ENCODE measurements around the gene TMEM164. TPM values are rescaled to one million over a fixed set of nuclear protein-coding genes. Genes with fewer than 3 reads are reported as not detected.
A peak's percentile ranks its signal among the peaks of the same experiment; 100 is the strongest.

Gene TMEM164
- total and polyA plus RNA-seq, 10 of the 15 experiments (the other 5 are each of a cell fraction or from before 2014, with no cell fraction given) = 0.61 to 18.3 (median 7.0) TPM

DNA sequence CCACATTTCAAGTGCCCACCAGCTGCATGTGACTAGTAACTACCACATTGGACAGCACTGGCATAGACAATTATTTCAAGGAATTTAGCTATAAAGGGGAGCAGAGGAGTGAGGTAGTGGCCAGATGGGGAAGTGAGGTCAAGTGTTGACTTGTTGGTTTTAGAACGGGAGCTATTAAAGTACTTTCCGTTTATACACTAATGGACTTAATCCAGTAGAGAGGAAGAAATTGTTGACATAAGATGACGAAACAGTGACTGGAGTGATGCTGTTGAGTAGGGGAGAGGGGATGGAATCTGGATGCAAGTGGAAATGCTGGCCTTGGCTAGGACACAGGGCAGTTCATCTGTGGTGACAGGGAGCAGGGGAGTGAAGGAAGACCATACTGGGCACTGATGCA is 160.6 kb downstream of the TMEM164 start (continued):
- TF ChIP-seq, protein P1, sequence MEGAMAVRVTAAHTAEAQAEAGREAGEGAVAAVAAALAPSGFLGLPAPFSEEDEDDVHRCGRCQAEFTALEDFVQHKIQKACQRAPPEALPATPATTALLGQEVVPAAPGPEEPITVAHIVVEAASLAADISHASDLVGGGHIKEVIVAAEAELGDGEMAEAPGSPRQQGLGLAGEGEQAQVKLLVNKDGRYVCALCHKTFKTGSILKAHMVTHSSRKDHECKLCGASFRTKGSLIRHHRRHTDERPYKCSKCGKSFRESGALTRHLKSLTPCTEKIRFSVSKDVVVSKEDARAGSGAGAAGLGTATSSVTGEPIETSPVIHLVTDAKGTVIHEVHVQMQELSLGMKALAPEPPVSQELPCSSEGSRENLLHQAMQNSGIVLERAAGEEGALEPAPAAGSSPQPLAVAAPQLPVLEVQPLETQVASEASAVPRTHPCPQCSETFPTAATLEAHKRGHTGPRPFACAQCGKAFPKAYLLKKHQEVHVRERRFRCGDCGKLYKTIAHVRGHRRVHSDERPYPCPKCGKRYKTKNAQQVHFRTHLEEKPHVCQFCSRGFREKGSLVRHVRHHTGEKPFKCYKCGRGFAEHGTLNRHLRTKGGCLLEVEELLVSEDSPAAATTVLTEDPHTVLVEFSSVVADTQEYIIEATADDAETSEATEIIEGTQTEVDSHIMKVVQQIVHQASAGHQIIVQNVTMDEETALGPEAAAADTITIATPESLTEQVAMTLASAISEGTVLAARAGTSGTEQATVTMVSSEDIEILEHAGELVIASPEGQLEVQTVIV (IDR thresholded peaks at IDR 0.05; ENCODE audit: borderline replicate concordance, partially characterized antibody) = no peak
- TF ChIP-seq BACH1 (IDR thresholded peaks at IDR 0.05; ENCODE audit: borderline replicate concordance) (no peak), IRF4 (IDR thresholded peaks at IDR 0.05; ENCODE audit: low read depth, low read length) (no peak)

DNA sequence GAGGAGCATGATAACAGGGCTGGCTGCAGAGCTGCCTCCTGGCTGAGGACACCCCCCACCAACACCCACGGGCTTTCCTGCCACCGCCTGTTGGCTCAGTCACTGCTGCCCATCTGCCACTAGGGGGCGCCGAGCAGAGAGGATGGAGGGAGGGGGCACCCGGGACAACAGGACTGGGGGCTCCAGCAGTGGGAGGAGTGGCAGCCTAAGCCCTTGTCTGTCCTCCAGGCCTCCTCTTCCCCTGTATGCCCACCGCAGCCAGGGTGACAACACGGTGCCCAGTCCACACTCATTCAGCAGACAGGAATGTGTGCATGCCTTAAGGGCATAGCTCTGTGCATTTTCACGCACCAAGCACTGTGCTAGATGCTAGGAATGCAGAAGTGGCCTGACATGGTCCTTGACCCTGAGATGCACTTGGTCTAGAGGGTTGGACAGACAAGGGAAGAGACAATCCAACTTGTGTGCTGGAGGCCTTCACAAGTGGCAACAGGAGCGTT is 165.1 kb downstream of the TMEM164 start:
- 37% methylated on average over 9 of the region's 9 CpGs for WGBS (ENCODE audit: insufficient coverage, insufficient replicate concordance, low lambda C conversion rate, missing lambda C conversion rate)
- Histone ChIP-seq H3K4me3 (no peak overlapping the region), H2AFZ (ENCODE audit: control insufficient read depth, low read depth, low read length) (no peak overlapping the region), H3K9ac (ENCODE audit: control insufficient read depth, insufficient read depth, low read length) (no peak overlapping the region), H3K27ac (ENCODE audit: control insufficient read depth, insufficient read depth) (no peak overlapping the region), H4K20me1 (ENCODE audit: control insufficient read depth, insufficient read depth) (no peaks in the 10 kb centered on the region), H3K4me1 (ENCODE audit: control insufficient read depth, insufficient read depth, low read length) (peaks cover 10% of the 10 kb centered on the region), H3K4me2 (ENCODE audit: control insufficient read depth, insufficient read depth) (no peak overlapping the region), H3K79me2 (ENCODE audit: control insufficient read depth, insufficient read depth, low read length) (no peaks in the 10 kb centered on the region), H3K9me3 (replicated peaks; ENCODE audit: control insufficient read depth, insufficient read depth, low read length) (no peaks in the 10 kb centered on the region), H3K27me3 (replicated peaks in 1 of 2; ENCODE audit: control insufficient read depth in 2 of 2, insufficient read depth in 2 of 2, low read length in 1 of 2) (no peaks in the 10 kb centered on the region), H3K36me3 (ENCODE audit: control insufficient read depth in 2 of 2, insufficient read depth in 2 of 2, low read length in 1 of 2) (no peaks in the 10 kb centered on the region)
- DNase-seq (ENCODE audit: low read depth, low spot score) (no peak), ATAC-seq (peak; percentile 73), FAIRE-seq (no peak)
- no TSS peak for BruUV-seq (replicated peaks)
- ChIA-PET POLR2A (no interaction called here), SMC1A (ENCODE audit: uncharacterized antibody, unreplicated experiment) (interaction anchor here (0.5 to 5.2 kb wide), 6 partner anchors 8 to 534 kb away, joined by 3 to 28 read pairs (median 4); no protein-coding TSS in a partner anchor), RAD21 (ENCODE audit: unreplicated experiment) (interaction anchor here (0.5 to 1.2 kb wide), 7 partner anchors 8 to 243 kb away, joined by 3 to 4 read pairs (median 3); no protein-coding TSS in a partner anchor), CTCF (interaction anchor here (0.6 to 23.7 kb wide), 19 partner anchors 9 to 679 kb away, joined by 3 to 792 read pairs (median 4); partner anchors contain the start of gene AMMECR1)
- in situ Hi-C loops (cut with MboI) = loop anchor here (25.0 kb wide), 1 partner anchor 519 kb away; no protein-coding TSS in a partner anchor
- intact Hi-C loops (cut with micrococcal nuclease; ENCODE audit: unreplicated experiment) = loop anchor here (2.0 kb wide), 1 partner anchor 151 kb away; the partner anchor contains the start of gene AMMECR1
- TF ChIP-seq YY1 (IDR thresholded peaks at IDR 0.05; ENCODE audit: low read depth, low read length) (0 out of 2 replicates have a peak, but pooled peaks have one; percentile 34), SPI1 (IDR thresholded peaks at IDR 0.05; ENCODE audit: borderline replicate concordance, insufficient read depth, low read depth, low read length) (no peak), BHLHE40 (IDR thresholded peaks at IDR 0.05; ENCODE audit: borderline replicate concordance in 1 of 2, low read depth in 2 of 2, low read length in 1 of 2) (no peak), RAD21 (IDR thresholded peaks at IDR 0.05; ENCODE audit: insufficient read depth, low read depth, low read length) (peak; percentile 52), EGR1 (IDR thresholded peaks at IDR 0.05; ENCODE audit: borderline replicate concordance in 1 of 2, low read depth in 2 of 2, low read length in 2 of 2) (peak in 1 of 2 experiments; percentile 38; a peak in 1 of 3 replicates)
- TF ChIP-seq, protein P2, sequence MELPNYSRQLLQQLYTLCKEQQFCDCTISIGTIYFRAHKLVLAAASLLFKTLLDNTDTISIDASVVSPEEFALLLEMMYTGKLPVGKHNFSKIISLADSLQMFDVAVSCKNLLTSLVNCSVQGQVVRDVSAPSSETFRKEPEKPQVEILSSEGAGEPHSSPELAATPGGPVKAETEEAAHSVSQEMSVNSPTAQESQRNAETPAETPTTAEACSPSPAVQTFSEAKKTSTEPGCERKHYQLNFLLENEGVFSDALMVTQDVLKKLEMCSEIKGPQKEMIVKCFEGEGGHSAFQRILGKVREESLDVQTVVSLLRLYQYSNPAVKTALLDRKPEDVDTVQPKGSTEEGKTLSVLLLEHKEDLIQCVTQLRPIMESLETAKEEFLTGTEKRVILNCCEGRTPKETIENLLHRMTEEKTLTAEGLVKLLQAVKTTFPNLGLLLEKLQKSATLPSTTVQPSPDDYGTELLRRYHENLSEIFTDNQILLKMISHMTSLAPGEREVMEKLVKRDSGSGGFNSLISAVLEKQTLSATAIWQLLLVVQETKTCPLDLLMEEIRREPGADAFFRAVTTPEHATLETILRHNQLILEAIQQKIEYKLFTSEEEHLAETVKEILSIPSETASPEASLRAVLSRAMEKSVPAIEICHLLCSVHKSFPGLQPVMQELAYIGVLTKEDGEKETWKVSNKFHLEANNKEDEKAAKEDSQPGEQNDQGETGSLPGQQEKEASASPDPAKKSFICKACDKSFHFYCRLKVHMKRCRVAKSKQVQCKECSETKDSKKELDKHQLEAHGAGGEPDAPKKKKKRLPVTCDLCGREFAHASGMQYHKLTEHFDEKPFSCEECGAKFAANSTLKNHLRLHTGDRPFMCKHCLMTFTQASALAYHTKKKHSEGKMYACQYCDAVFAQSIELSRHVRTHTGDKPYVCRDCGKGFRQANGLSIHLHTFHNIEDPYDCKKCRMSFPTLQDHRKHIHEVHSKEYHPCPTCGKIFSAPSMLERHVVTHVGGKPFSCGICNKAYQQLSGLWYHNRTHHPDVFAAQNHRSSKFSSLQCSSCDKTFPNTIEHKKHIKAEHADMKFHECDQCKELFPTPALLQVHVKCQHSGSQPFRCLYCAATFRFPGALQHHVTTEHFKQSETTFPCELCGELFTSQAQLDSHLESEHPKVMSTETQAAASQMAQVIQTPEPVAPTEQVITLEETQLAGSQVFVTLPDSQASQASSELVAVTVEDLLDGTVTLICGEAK (IDR thresholded peaks at IDR 0.05; ENCODE audit: borderline replicate concordance) = no peak
- TF ChIP-seq, protein P3, sequence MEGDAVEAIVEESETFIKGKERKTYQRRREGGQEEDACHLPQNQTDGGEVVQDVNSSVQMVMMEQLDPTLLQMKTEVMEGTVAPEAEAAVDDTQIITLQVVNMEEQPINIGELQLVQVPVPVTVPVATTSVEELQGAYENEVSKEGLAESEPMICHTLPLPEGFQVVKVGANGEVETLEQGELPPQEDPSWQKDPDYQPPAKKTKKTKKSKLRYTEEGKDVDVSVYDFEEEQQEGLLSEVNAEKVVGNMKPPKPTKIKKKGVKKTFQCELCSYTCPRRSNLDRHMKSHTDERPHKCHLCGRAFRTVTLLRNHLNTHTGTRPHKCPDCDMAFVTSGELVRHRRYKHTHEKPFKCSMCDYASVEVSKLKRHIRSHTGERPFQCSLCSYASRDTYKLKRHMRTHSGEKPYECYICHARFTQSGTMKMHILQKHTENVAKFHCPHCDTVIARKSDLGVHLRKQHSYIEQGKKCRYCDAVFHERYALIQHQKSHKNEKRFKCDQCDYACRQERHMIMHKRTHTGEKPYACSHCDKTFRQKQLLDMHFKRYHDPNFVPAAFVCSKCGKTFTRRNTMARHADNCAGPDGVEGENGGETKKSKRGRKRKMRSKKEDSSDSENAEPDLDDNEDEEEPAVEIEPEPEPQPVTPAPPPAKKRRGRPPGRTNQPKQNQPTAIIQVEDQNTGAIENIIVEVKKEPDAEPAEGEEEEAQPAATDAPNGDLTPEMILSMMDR (IDR thresholded peaks at IDR 0.05 in 2 of 3, conservative IDR thresholded peaks at IDR 0.05 in 1 of 3; ENCODE audit: control insufficient read depth in 2 of 3, extremely low read depth in 1 of 3, insufficient read depth in 1 of 3, low read depth in 3 of 3, low read length in 3 of 3) = peak; percentile 52 to 75 (median 67)

Measured in GM12878 (cell line).